T follicular helper cell (primary cell): ENCODE data around the gene NR1I3.
A peak's percentile ranks its signal among the peaks of the same experiment; 100 is the strongest.
"Not testable (repeated sequence)": the region's sequence is repeated elsewhere in the genome, so short reads cannot be mapped to it uniquely, and the experiment has no call there.

Experiments used
- DNase-seq: peaks from one replicate; pipeline ENCODE4 v3.0.0-alpha.2; 2020; ENCODE audit warnings: low read depth

NR1I3 gene

DNA sequence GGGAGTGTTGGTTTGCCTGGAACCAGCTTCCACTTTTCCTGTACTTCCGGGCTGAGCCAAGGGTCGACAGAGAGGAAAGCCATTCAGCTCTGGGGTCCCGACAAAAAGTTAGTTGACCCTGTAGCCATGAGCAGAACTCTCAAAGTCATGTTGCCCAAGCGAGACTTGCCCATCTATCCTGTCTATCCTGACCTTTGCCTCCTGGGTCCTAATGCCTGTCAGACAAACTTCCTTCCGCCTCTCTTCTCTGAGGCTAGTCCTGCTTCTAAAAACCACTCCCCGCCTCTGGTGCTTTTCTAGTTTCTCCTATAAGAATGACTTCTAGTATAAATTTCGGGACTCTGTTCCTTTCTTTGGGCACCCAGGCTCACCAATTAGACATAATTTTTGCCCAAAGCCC lies 12.8 kb upstream of the NR1I3 start:
- DNase-seq = no peak

- DNase-seq = not testable (repeated sequence)
These were observed 12.1 kb upstream of the NR1I3 start for GRCh38 chr1:161250100-161250499.

- DNase-seq = no peak
These were observed 6.9 kb upstream of the NR1I3 start for GRCh38 chr1:161244888-161245287.

GRCh38 chr1:161242313-161242712 lies 4.3 kb upstream of the NR1I3 start:
- no peak for DNase-seq

DNA sequence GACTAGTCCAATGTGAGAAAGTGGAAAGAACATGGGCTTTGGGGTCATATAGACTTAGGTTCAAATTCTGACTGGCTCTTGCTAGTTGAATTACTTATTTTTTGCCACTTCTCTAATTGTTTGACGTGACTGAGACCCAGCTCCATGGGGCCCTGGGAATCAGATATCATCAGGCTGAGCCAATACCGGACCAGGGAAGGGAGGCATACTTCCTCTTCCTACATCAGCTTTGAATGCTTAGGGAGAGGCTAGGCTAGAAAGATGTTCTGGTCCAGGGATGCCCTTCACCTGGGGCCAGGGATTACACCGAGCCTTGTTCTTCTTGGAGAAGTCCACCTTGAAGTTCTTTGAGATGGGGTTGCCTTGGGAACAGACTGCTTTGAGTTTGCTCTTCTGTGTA lies 3.7 kb upstream of the NR1I3 start:
- no peak for DNase-seq

DNA sequence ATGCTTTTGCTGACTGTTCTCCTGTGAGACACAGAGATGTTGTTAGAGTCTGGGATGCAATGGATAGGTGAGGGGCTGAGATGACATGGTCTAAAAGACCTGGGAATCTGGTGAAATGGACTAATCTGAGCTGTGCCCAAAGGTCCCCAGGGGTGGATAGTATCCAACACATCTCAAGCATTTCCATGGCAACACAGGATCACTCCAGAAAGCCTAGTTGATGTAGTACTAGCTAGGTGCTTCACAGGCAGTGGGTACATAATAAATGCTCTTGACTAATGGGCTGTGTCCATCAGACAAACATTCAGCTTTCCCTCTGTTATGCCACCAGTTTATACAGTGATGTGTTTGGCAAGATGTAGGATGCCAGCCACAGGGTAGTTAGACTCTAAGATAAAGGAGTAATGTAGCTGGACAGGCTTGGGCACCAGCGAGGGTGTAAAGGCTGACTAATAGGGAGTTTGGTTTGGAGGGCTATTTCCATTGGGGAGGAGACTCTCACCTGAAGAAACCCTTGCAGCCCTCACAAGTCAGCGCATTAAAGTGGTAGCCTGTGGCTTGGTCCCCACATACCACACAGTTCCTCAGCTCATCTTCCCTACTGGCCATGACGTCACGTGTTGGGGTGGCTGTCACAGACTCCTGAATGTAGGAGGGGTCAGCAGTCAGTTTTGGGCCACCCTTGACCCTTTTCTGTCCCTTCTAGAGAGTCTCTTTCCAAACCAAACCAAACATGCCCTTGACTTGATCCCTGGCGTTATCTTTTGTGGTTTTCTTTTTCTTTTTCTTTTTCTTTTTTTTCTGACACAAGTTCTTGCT lies 1.8 kb downstream of the NR1I3 start:
- DNase-seq = no peak

DNA sequence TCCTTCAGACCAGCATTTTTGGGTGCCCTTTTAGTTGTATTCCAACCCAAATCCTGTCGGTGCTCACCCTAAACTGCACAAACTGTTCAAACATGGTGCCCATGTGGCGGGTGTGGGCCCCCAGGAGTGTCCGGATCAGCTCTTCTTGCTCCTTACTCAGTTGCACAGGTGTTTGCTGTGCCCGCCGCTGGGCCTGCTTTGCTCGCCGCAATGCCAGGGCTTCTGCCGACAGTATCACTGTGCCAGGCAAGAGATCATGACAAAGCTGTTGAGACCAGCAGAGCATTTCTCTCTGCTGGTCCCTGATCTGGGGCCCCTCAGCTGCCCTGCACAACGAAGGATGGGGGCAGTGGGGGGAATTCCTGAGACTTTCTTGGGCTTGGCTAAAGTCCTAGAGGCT lies 4.9 kb downstream of the NR1I3 start:
- no peak for DNase-seq

DNA sequence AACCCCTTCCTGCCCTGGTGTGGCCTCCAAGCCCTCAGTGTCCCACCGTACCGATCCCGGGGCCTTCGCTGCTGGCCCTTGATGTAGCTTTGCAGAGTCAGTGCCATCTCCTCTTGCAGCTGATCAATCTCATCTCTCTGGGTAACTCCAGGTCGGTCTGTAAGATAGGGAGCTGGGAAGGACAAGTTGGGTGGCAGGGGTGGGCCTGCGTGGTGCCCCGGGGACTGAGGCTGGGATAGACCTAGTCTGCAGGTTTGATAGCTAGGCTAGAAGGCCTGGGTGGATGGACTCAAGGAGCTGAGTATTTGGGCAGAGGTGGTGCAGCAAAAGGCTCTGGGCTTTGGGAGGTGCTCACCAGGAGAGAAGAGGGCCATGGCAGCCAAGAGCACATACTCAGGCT lies 7.2 kb downstream of the NR1I3 start:
- no peak for DNase-seq

- DNase-seq = no peak
These were observed 8.1 kb downstream of the NR1I3 start for GRCh38 chr1:161229896-161230295.

GRCh38 chr1:161228032-161228431 lies 10.0 kb downstream of the NR1I3 start:
- DNase-seq = no peak

DNA sequence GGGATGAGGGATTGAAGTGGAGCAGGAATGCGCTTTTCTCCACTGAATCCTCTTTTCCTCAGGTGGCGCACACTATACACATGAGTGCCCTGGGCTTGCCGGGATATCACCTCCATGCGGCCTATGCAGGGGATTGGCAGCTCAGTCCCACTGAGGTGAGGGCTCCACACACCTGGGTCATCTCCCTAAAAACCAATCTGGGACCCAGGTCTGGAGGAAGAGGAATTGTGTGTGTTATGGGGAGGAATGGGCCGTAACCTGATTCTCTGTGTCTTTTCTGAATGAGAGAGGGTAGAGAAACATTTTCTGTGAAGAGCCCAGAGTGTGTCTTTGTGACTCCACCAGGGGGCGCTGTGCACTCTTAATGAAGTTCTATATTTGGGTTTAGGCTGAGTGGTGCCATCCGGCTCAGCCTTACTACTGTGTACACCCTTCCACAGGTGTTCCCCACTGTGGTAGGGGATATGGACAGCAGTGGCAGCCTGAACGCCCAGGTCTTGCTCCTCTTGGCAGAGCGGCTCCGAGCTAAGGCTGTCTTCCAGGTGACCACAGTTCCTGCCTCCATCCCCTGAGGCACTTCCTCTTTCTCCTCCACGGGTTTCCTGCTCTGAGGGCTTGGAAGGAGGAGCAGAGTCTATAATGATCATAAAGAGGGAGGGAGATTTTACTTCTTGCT lies 10.7 kb downstream of the NR1I3 start:
- DNase-seq = peak; percentile 81

DNA sequence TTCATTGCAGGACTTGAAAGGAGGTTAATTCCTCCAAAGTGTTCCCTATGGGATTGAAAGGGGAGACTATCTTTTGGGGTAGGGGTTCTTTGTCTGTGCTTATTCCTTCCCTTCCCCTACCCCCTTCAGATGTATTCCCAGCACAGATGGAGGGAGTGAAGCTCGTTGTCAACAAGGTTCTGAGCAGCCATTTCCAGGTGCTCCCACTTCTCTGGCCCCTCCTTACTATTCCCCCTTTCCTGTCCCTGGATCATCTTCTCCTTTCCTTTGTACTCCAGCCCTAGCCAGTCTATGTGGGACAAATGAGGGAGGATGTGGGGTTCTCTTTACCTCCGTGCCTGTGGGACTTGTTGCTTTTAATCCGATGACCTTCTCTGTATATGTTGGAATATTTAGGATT lies 11.2 kb downstream of the NR1I3 start:
- no peak for DNase-seq

DNA sequence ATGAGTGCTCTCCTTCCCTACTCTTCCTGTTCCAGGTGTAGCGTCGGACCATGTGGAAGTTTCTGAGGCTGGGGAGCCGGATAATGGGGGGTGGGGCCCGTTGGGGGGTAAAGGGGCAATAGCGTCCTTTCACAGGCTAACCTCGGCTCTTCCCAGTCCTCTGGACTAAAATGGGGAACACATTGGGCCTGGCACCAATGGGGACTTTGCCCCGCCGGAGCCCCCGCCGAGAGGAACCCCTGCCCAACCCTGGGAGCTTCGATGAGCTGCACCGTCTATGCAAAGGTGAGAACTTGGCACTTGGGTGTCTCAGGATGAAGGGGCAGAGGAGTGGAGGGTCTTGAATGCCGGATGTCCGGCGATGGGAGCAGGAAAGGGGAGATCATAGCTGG lies 11.7 kb downstream of the NR1I3 start:
- DNase-seq = no peak

DNA sequence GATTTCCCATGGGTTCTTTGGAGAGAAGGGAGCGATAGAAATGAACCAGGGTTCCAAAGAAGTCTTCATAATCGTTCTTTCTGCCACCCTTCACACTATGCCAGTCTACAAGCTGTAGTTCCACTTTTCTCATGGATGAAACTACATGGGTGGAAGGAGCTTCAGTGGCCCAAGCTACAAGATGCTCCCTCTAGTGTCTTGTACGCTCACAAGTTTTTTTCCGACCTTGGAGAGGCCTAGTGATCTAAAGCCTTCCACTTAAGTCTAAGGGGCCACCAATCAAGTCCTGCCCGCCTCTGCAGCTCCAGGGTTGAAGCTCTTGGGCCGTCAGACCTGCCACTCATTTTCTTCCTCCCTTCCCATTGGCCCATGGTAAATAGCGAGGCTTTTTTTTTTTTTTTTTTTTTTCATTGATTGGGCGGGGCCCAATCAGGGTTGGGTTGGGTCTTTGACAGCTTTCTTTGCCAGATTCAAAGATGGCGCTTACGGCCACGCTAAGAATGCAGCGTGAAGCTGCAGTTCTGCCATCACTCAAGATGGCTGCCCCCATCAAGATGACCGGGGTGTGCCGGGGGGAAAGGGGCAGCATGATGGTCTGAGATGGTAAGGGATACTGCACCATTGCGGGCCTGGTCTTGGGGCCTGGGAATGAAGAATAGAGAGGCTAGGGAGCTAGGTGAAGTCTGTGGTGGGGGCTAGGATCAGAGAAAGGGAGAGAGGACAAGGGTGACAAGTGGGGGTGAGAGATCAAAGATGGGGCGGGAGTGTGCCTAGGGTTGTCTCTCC lies 12.3 kb downstream of the NR1I3 start, which contains the start of gene TOMM40L:
TOMM40L (plus strand) TSS at position 527 of the 786 bp plus-strand sequence. CDS start 430 bp downstream, outside the sequence.
- DNase-seq = peak; percentile 81

GRCh38 chr1:161225178-161225533 lies 12.8 kb downstream of the NR1I3 start:
- no peak for DNase-seq

- DNase-seq = not testable (repeated sequence)
These were observed 13.3 kb downstream of the NR1I3 start for GRCh38 chr1:161224695-161225087.

- no peak for DNase-seq
These were observed 14.0 kb downstream of the NR1I3 start for GRCh38 chr1:161223805-161224694.

DNA sequence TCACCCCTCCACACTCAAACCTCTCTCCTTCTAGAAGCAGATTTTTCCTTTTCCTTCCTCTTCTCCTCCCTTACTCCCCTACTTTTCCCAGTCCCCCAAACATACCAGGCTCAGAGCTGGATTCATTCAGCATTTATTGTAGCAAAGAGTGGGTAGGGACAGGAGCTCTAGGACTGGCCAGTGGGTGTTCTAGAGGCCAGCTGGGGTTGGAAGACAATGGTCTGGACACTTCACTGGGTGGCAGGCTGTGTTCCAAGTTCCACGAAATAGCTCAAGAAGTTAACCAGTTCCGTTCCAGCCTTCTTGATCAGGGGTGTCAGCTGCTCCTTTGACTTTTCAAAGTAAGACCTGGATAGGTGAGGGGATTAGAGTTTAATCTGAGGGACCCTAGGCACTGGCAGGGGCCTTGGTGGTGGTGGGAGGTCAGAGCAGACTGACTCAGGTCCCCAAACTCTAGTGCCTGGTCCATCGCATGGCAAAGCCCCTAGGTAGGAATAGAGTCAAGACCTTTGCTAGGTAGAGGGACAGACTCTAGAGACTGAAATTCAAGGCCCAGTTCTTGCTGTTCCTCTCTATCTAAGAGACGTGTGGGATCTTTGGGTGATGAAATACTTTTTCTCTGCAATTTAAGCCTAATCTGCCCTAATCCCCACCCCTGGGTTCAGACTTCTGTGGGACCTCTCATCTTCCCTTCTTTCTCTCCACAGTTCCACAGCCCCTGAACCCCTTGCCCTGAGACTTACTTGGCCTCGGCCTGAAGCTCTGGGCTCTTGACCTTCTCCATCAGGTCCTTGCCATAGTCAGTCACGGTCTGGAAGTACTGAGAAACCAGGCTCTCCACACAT lies 15.6 kb downstream of the NR1I3 start:
- no peak for DNase-seq

DNA sequence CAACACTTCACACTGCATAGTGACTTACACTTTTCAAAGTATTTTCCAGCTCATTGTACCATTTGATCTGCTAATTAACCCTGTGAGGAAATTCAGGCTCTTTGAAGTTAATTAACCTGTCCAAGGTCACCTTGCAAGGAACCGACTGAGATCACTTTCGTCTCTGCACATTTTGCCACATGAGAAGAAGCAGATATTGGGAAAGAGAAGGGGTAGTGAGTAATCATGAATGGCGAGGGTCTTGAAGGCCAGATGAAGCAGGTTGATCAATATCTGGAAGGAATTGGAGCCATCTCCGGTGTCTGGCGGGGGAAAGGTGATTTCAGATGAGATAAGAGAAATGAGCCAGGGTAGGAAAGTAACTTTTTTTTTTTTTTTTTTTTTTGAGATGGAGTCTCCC lies 18.0 kb downstream of the NR1I3 start:
- DNase-seq = no peak

GRCh38 chr1:161219078-161219892 lies 18.7 kb downstream of the NR1I3 start:
- DNase-seq = no peak
